ENCODE results near the gene C2CD2.

C2CD2 gene

GRCh38 chr21:41890355-41890754 lies 63.5 kb downstream of the C2CD2 start:
- DNase-seq (ENCODE audit: low read depth in 3 of 3, low spot score in 1 of 3), result no peak

GRCh38 chr21:41888749-41889376 lies 65.0 kb downstream of the C2CD2 start:
- DNase-seq (ENCODE audit: low read depth in 3 of 3, low spot score in 1 of 3), result no peak

GRCh38 chr21:41887667-41888066 lies 66.2 kb downstream of the C2CD2 start:
- no peak for DNase-seq (ENCODE audit: low read depth in 3 of 3, low spot score in 1 of 3)

- DNase-seq (ENCODE audit: low read depth in 3 of 3, low spot score in 1 of 3), result no peak
Observed at GRCh38 chr21:41886328-41886727, 67.5 kb downstream of the C2CD2 start.

- DNase-seq (ENCODE audit: low read depth in 3 of 3, low spot score in 1 of 3), result no peak
Observed at GRCh38 chr21:41885341-41886024, 68.3 kb downstream of the C2CD2 start.

GRCh38 chr21:41884501-41885030 lies 69.3 kb downstream of the C2CD2 start:
- DNase-seq (ENCODE audit: low read depth in 3 of 3, low spot score in 1 of 3), result no peak

- DNase-seq (ENCODE audit: low read depth in 3 of 3, low spot score in 1 of 3), result no peak
Observed at GRCh38 chr21:41883582-41883981, 70.2 kb downstream of the C2CD2 start.

- DNase-seq (ENCODE audit: low read depth in 3 of 3, low spot score in 1 of 3), result no peak
Observed at GRCh38 chr21:41881051-41881450, 72.8 kb downstream of the C2CD2 start.

GRCh38 chr21:41880153-41880552 lies 73.7 kb downstream of the C2CD2 start:
- DNase-seq (ENCODE audit: low read depth in 3 of 3, low spot score in 1 of 3), result no peak

- peak; percentile 40 to 76 (median 62) for DNase-seq (ENCODE audit: low read depth in 3 of 3, low spot score in 1 of 3)
Observed at GRCh38 chr21:41879190-41879998, 74.4 kb downstream of the C2CD2 start, which contains the start of gene PRDM15. Gene PRDM15, minus strand, starts transcription at chr21:41879344. Its CDS starts 18,981 bp downstream, at chr21:41860363.

GRCh38 chr21:41878831-41879189 lies 75.0 kb downstream of the C2CD2 start:
- peak; percentile 35 to 64 (median 58) for DNase-seq (ENCODE audit: low read depth in 3 of 3, low spot score in 1 of 3)

GRCh38 chr21:41877901-41878830 lies 75.7 kb downstream of the C2CD2 start:
- peak in 1 of 3 donors; percentile 21 for DNase-seq (ENCODE audit: low read depth in 3 of 3, low spot score in 1 of 3)

- DNase-seq (ENCODE audit: low read depth in 3 of 3, low spot score in 1 of 3), result no peak
Observed at GRCh38 chr21:41876928-41877652, 76.7 kb downstream of the C2CD2 start.

GRCh38 chr21:41876396-41876795 lies 77.4 kb downstream of the C2CD2 start:
- no peak for DNase-seq (ENCODE audit: low read depth in 3 of 3, low spot score in 1 of 3)

GRCh38 chr21:41875086-41875485 lies 78.7 kb downstream of the C2CD2 start:
- no peak for DNase-seq (ENCODE audit: low read depth in 3 of 3, low spot score in 1 of 3)

- no peak for DNase-seq (ENCODE audit: low read depth in 3 of 3, low spot score in 1 of 3)
Observed at GRCh38 chr21:41874611-41875010, 79.2 kb downstream of the C2CD2 start.

GRCh38 chr21:41873426-41873825 lies 80.4 kb downstream of the C2CD2 start:
- no peak for DNase-seq (ENCODE audit: low read depth in 3 of 3, low spot score in 1 of 3)

- no peak for DNase-seq (ENCODE audit: low read depth in 3 of 3, low spot score in 1 of 3)
Observed at GRCh38 chr21:41873005-41873404, 80.8 kb downstream of the C2CD2 start.

- no peak for DNase-seq (ENCODE audit: low read depth in 3 of 3, low spot score in 1 of 3)
Observed at GRCh38 chr21:41871293-41872030, 82.4 kb downstream of the C2CD2 start.

Measured in stimulated activated CD4-positive, alpha-beta T cell treated with anti-CD3 and anti-CD28 coated beads, TNF-alpha, amount 100 ng/mL, for 1 hour (primary cell).